ENCODE measurements around the gene CBLB. TPM values are rescaled to one million over a fixed set of nuclear protein-coding genes. Genes with fewer than 3 reads are reported as not detected.

CBLB gene
- total and polyA plus RNA-seq, 2 of the 4 experiments (the other 2 are of a cell fraction): 10.1 to 20.1 TPM

DNA sequence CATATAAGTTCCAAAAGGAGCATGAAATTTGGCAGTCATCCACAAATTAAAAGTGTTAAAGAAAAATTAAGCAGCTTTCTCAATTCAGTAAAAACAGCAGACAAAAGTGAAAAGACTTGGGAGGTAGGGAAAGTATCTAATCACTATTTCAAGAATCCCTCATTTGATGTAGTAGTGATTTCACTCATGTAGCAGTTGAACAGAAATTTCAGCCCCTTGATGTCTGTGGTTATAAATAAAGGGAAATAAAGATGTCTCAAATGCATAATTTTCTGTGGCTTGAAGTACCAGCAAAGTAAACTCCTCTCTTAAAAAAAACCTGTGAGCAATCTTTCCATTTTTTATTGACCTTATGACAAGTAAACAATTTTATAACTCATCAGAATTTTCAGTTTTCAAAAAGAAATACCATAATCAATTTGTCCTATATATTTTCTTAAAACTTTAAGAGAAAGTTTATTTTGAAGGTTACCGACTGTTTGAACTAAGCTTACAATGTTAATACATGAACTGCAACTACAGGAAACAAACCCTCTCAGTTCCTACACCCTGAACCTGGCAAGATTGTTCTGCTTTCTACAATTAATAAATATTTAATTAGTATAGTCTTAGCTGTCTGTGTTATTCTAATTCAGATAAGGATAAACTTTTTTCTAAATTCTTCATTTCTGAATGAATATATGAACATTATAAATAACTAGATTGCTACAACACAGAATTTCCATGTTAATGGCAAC is 94.2 kb downstream of the CBLB start:
- in situ Hi-C loops (cut with MboI; ENCODE audit: low sequenced_read_pairs): no loop called here
- H3K9ac ChIP-seq (ENCODE audit: low read depth, low read length): no peak overlapping the region
- ChIA-PET POLR2A (ENCODE audit: unreplicated experiment) (no interaction called here), CTCF (no interaction called here)
- no peak overlapping the region for H2BK5ac ChIP-seq (ENCODE audit: low read depth, low read length, poor library complexity, severe bottlenecking)
- intact Hi-C loops (cut with micrococcal nuclease): no loop called here
- H4K20me1 ChIP-seq (ENCODE audit: insufficient read depth, low read length): no peaks in the 10 kb centered on the region
- no peak overlapping the region for H2BK20ac ChIP-seq (ENCODE audit: low read depth, low read length)
- dilution Hi-C loops (cut with HindIII; ENCODE audit: low sequenced_read_pairs, unreplicated experiment): no loop called here
- H3K4me3 ChIP-seq (ENCODE audit: insufficient read depth, low read depth, low read length): no peak overlapping the region
- no peak overlapping the region for H4K8ac ChIP-seq (ENCODE audit: low read depth in 2 of 2, low read length in 2 of 2)
- H3K9me3 ChIP-seq (ENCODE audit: control insufficient read depth, insufficient read depth, low read length): no peaks in the 10 kb centered on the region
- no peak overlapping the region for H3K18ac ChIP-seq (ENCODE audit: low read depth, low read length)
- H3K9me1 ChIP-seq (ENCODE audit: insufficient read depth, low read length): no peaks in the 10 kb centered on the region
- DNase-seq (no peak), ATAC-seq (ENCODE audit: low read depth) (no peak)
- H2BK120ac ChIP-seq (ENCODE audit: low read depth, low read length): no peak overlapping the region
- no peak overlapping the region for H3K56ac ChIP-seq (ENCODE audit: extremely low read depth, insufficient read depth, low read length)
- no peak overlapping the region for H3K4me2 ChIP-seq (ENCODE audit: low read depth, low read length)
- H2AK5ac ChIP-seq (ENCODE audit: low read depth, low read length): no peak overlapping the region
- no peak overlapping the region for H2AFZ ChIP-seq (replicated peaks; ENCODE audit: low read length, poor library complexity)
- H3K4ac ChIP-seq (ENCODE audit: low read depth, low read length): no peak overlapping the region
- H3K36me3 ChIP-seq (ENCODE audit: control insufficient read depth, insufficient read depth, low read length): no peaks in the 10 kb centered on the region; the same call in 1 of the 2 replicates
- H3K27me3 ChIP-seq (ENCODE audit: control insufficient read depth, insufficient read depth, low read length): no peaks in the 10 kb centered on the region
- no peak overlapping the region for H2BK15ac ChIP-seq (ENCODE audit: low read depth, low read length)
- no peak overlapping the region for H3K14ac ChIP-seq (replicated peaks; ENCODE audit: low read depth, low read length)
- no peak for TF ChIP-seq RFX5 (IDR thresholded peaks at IDR 0.05; ENCODE audit: low read depth, low read length)
- no peak for TF ChIP-seq MXI1 (IDR thresholded peaks at IDR 0.05; ENCODE audit: borderline replicate concordance, low read depth, low read length)
- TF ChIP-seq, protein P1, sequence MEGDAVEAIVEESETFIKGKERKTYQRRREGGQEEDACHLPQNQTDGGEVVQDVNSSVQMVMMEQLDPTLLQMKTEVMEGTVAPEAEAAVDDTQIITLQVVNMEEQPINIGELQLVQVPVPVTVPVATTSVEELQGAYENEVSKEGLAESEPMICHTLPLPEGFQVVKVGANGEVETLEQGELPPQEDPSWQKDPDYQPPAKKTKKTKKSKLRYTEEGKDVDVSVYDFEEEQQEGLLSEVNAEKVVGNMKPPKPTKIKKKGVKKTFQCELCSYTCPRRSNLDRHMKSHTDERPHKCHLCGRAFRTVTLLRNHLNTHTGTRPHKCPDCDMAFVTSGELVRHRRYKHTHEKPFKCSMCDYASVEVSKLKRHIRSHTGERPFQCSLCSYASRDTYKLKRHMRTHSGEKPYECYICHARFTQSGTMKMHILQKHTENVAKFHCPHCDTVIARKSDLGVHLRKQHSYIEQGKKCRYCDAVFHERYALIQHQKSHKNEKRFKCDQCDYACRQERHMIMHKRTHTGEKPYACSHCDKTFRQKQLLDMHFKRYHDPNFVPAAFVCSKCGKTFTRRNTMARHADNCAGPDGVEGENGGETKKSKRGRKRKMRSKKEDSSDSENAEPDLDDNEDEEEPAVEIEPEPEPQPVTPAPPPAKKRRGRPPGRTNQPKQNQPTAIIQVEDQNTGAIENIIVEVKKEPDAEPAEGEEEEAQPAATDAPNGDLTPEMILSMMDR (conservative IDR thresholded peaks at IDR 0.05; ENCODE audit: low read depth, low read length): no peak
- no peak for TF ChIP-seq CHD1 (IDR thresholded peaks at IDR 0.05; ENCODE audit: low read depth, low read length)
- TF ChIP-seq RAD21 (IDR thresholded peaks at IDR 0.05; ENCODE audit: low read length): no peak
- TF ChIP-seq MAFK (IDR thresholded peaks at IDR 0.05; ENCODE audit: low read depth, low read length): no peak
- TF ChIP-seq CEBPB (IDR thresholded peaks at IDR 0.05; ENCODE audit: low read depth, low read length): no peak
- TF ChIP-seq, protein P2, sequence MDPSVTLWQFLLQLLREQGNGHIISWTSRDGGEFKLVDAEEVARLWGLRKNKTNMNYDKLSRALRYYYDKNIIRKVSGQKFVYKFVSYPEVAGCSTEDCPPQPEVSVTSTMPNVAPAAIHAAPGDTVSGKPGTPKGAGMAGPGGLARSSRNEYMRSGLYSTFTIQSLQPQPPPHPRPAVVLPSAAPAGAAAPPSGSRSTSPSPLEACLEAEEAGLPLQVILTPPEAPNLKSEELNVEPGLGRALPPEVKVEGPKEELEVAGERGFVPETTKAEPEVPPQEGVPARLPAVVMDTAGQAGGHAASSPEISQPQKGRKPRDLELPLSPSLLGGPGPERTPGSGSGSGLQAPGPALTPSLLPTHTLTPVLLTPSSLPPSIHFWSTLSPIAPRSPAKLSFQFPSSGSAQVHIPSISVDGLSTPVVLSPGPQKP (IDR thresholded peaks at IDR 0.05; ENCODE audit: borderline replicate concordance, low read depth, low read length): no peak
- TF ChIP-seq FOS (IDR thresholded peaks at IDR 0.05; ENCODE audit: low read depth, low read length): no peak
- TF ChIP-seq RCOR1 (IDR thresholded peaks at IDR 0.05; ENCODE audit: insufficient replicate concordance, low read length): no peak
- no peak for TF ChIP-seq POLR2A (IDR thresholded peaks at IDR 0.05; ENCODE audit: low read depth, low read length)
- no peak for TF ChIP-seq BHLHE40 (IDR thresholded peaks at IDR 0.05; ENCODE audit: low read depth, low read length)
- no peak for TF ChIP-seq SMC3 (IDR thresholded peaks at IDR 0.05; ENCODE audit: low read depth, low read length)
- TF ChIP-seq NFE2L2 (IDR thresholded peaks at IDR 0.05; ENCODE audit: low read depth, low read length): no peak
- H3K4me1 ChIP-seq (ENCODE audit: control insufficient read depth, insufficient read depth, low read length): no peaks in the 10 kb centered on the region
- no CpG with 5 or more reads among the region's 1 CpG for WGBS, 2 experiments (ENCODE audit: extremely low coverage in 2 of 2, insufficient read length in 1 of 2)
- no peak overlapping the region for H2AK9ac ChIP-seq (replicated peaks; ENCODE audit: low read depth, low read length, poor library complexity)
- no peak overlapping the region for H3K23ac ChIP-seq (ENCODE audit: low read depth, low read length)
- no peak overlapping the region for H3K27ac ChIP-seq (ENCODE audit: insufficient read depth, low read length)
- no peak overlapping the region for H4K5ac ChIP-seq (ENCODE audit: low read depth, low read length)
- H4K91ac ChIP-seq (ENCODE audit: insufficient read depth, low read depth, low read length): no peak overlapping the region
- no TSS peak for BruUV-seq (replicated peaks)
- peaks cover 0 to 6% of the 10 kb centered on the region in 2 experiments; a peak in 3 of 4 replicates for H3K79me1 ChIP-seq (ENCODE audit: low read depth in 1 of 2, low read length in 2 of 2)
